ENCODE measurements around the gene SBF2. TPM values are rescaled to one million over a fixed set of nuclear protein-coding genes. Genes with fewer than 3 reads are reported as not detected.

SBF2 gene
- total and polyA plus RNA-seq, 8 donors: 25.7 to 62.6 (median 57.0) TPM

DNA sequence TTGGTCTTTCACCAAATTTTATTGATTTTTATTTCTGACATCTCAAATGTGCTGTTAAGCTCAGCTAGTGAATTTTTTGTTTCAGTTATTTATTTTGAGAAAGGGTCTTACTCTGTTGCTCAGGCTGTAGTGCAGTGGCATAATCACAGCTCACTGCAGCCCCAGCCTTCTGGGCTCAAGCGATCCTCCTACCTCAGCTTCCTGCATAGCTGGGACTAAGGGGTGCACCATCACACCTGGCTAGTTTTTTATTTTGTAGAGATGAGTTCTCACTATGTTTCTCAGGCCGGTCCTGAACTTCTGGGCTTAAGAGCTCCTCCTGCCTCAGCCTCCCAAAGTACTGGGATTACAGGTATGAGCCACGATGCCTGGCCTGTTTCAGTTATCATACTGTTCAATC lies 282.0 kb downstream of the SBF2 start:
- ATAC-seq (no peak), DNase-seq (no peak)
- intact Hi-C loops (cut with DNase I): no loop called here
- no peaks in the 10 kb centered on the region for H3K36me3 ChIP-seq
- H3K27me3 ChIP-seq: no peaks in the 10 kb centered on the region
- H3K27ac ChIP-seq: no peak overlapping the region
- no peak overlapping the region for H3K4me3 ChIP-seq
- no peak for TF ChIP-seq CTCF (IDR thresholded peaks at IDR 0.05)
- peaks cover 0 to 38% of the 10 kb centered on the region in 2 donors for H3K9me3 ChIP-seq
- H3K4me1 ChIP-seq: no peaks in the 10 kb centered on the region

DNA sequence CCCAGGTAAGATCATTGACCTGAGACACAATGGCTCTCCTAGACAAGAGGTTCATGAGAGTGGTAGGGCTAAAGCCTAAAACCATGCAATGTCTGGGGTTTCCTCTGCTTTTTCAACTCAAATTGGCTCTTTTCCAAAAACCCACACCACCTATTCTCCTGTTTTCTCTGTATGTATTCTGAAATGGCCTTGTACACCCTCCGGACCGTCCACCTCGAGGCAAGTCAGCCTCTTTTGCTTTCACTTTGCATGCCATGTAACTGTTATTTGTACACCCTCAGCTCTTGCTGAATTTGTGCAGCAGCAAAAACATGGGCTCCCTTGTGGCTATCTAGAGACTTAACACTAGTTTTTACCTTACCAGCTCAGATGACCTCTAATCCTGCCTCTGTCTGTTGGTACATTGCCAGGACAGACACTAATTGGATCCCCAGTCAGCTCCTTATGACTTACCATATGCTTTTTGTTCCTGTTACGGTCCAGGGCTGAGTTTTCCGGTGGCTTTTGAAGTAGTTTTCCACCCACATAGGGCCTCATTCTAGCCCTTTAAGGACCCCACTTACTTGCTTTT lies 288.0 kb downstream of the SBF2 start:
- no peaks in the 10 kb centered on the region for H3K4me1 ChIP-seq
- H3K27me3 ChIP-seq: no peaks in the 10 kb centered on the region
- H3K4me3 ChIP-seq: no peak overlapping the region
- intact Hi-C loops (cut with DNase I): no loop called here
- TF ChIP-seq CTCF (IDR thresholded peaks at IDR 0.05): no peak
- ATAC-seq (peak; percentile 33), DNase-seq (no peak)
- H3K9me3 ChIP-seq: peaks cover 0 to 14% of the 10 kb centered on the region in 2 donors
- H3K36me3 ChIP-seq: no peaks in the 10 kb centered on the region
- no peak overlapping the region for H3K27ac ChIP-seq

- TF ChIP-seq CTCF (IDR thresholded peaks at IDR 0.05): no peak
- intact Hi-C loops (cut with DNase I): no loop called here
- ATAC-seq: no peak
- H3K9me3 ChIP-seq: peaks cover 0 to 11% of the 10 kb centered on the region in 2 donors
- no peak overlapping the region for H3K4me3 ChIP-seq
- no peak for DNase-seq
- no peaks in the 10 kb centered on the region for H3K36me3 ChIP-seq
- no peak overlapping the region for H3K27ac ChIP-seq
- H3K4me1 ChIP-seq: no peaks in the 10 kb centered on the region
- no peaks in the 10 kb centered on the region for H3K27me3 ChIP-seq
Measured at GRCh38 chr11:10004526-10005113, 289.4 kb downstream of the SBF2 start.

DNA sequence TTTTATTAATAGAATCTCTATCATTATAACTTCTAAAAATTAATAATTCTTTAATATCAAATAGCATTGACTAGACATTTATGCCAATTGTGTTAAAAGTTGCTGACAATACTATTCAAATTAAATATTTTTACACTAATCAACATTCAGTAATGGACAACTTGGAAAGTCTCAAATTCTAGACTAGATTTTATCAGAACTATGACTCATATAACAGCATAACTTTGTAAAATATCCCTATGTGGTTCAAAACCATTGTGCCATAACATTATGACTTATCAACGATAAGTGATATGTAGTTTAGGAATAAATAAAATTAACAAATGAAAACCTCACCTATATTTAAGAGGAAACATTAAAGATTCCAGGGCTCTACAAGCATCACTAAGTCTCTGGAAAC lies 291.8 kb downstream of the SBF2 start:
- DNase-seq: no peak
- ATAC-seq: no peak
- Histone ChIP-seq H3K9me3 (no peaks in the 10 kb centered on the region), H3K4me1 (no peaks in the 10 kb centered on the region), H3K36me3 (peaks cover 0 to 9% of the 10 kb centered on the region in 2 donors), H3K27ac (no peak overlapping the region), H3K4me3 (no peak overlapping the region), H3K27me3 (no peaks in the 10 kb centered on the region)
- intact Hi-C loops (cut with DNase I): no loop called here
- TF ChIP-seq CTCF (IDR thresholded peaks at IDR 0.05): no peak

GRCh38 chr11:9992306-9992705 lies 301.7 kb downstream of the SBF2 start:
- no peaks in the 10 kb centered on the region for H3K4me1 ChIP-seq
- no peak overlapping the region for H3K27ac ChIP-seq
- H3K27me3 ChIP-seq: no peaks in the 10 kb centered on the region
- TF ChIP-seq CTCF (IDR thresholded peaks at IDR 0.05): no peak
- peaks cover 0 to 14% of the 10 kb centered on the region in 2 donors for H3K36me3 ChIP-seq
- no peak for ATAC-seq
- intact Hi-C loops (cut with DNase I): no loop called here
- no peak overlapping the region for H3K4me3 ChIP-seq
- no peak for DNase-seq
- no peaks in the 10 kb centered on the region for H3K9me3 ChIP-seq

Measured in left lung (tissue), 10 donors.